HG03103 (cell line): ENCODE results near the gene GYG2.
"Not testable (repeated sequence)": the region's sequence is repeated elsewhere in the genome, so short reads cannot be mapped to it uniquely, and the experiment has no call there.

Experiments
- ATAC-seq: cut with Tn5 transposase; IDR thresholded peaks from one replicate; pipeline ENCODE4 v1.9.1; 2021; ENCODE audit warnings: low read depth; ENCODE audit not compliant: unreplicated experiment

The GYG2 gene

GRCh38 chrX:2863646-2864045 lies 34.9 kb downstream of the GYG2 start:
- ATAC-seq: no peak

- ATAC-seq: no peak
These were observed 38.5 kb downstream of the GYG2 start for GRCh38 chrX:2867206-2867605.

- no peak for ATAC-seq
These were observed 41.9 kb downstream of the GYG2 start for GRCh38 chrX:2870650-2871049.

- no peak for ATAC-seq
These were observed 43.1 kb downstream of the GYG2 start for GRCh38 chrX:2871831-2872230.

GRCh38 chrX:2872671-2873277 lies 44.0 kb downstream of the GYG2 start:
- no peak for ATAC-seq

GRCh38 chrX:2874222-2875135 lies 45.7 kb downstream of the GYG2 start:
- no peak for ATAC-seq

GRCh38 chrX:2875136-2875481 lies 46.4 kb downstream of the GYG2 start:
- no peak for ATAC-seq

GRCh38 chrX:2875798-2876399 lies 47.2 kb downstream of the GYG2 start:
- ATAC-seq: no peak

GRCh38 chrX:2878563-2878962 lies 49.8 kb downstream of the GYG2 start:
- no peak for ATAC-seq

GRCh38 chrX:2879670-2880069 lies 50.9 kb downstream of the GYG2 start:
- no peak for ATAC-seq

- no peak for ATAC-seq
These were observed 55.0 kb downstream of the GYG2 start for GRCh38 chrX:2883770-2884169.

GRCh38 chrX:2888309-2888708 lies 59.6 kb downstream of the GYG2 start:
- ATAC-seq: no peak

- ATAC-seq: no peak
These were observed 60.4 kb downstream of the GYG2 start for GRCh38 chrX:2889045-2889605.

GRCh38 chrX:2889706-2890490 lies 61.2 kb downstream of the GYG2 start:
- ATAC-seq: not testable (repeated sequence)

GRCh38 chrX:2890536-2891460 lies 62.1 kb downstream of the GYG2 start:
- ATAC-seq: not testable (repeated sequence)

GRCh38 chrX:2892816-2893215 lies 64.1 kb downstream of the GYG2 start:
- ATAC-seq: no peak

- no peak for ATAC-seq
These were observed 66.2 kb downstream of the GYG2 start for GRCh38 chrX:2894885-2895292.

GRCh38 chrX:2897311-2897689 lies 68.6 kb downstream of the GYG2 start:
- ATAC-seq: no peak
